Measurements from ENCODE around the gene TFE3.
A peak's percentile ranks its signal among the peaks of the same experiment; 100 is the strongest.

The TFE3 gene

GRCh38 chrX:49073601-49074575, 30.7 kb upstream of the TFE3 start, which contains the start of gene PRAF2:
Gene PRAF2, minus strand, starts transcription at chrX:49074002. Its CDS starts 15 bp downstream, at chrX:49073987.
- POLR2A ChIA-PET = interaction anchor here (0.5 to 0.8 kb wide), 2 partner anchors 39 to 90 kb away, joined by 3 to 4 read pairs; no protein-coding TSS in a partner anchor
- Histone ChIP-seq H3K27me3 (replicated peaks in 2 of 5; ENCODE audit: control insufficient read depth in 4 of 5, insufficient read depth in 5 of 5, low read length in 4 of 5) (no peaks in the 10 kb centered on the region), H3K4me3 (ENCODE audit: control insufficient read depth in 1 of 7, extremely low read depth in 1 of 7, insufficient read depth in 4 of 7, low read depth in 2 of 7, low read length in 6 of 7) (peak within 1 kb of the TSS; percentile 46 to 76 (median 65)), H3K4me1 (ENCODE audit: control extremely low read depth in 1 of 4, control insufficient read depth in 4 of 4, insufficient read depth in 4 of 4, low read length in 3 of 4) (peaks cover 0 to 16% (median 8%) of the 10 kb centered on the region in 4 experiments), H3K27ac (ENCODE audit: insufficient read depth in 1 of 2, low read depth in 1 of 2, low read length in 2 of 2, poor library complexity in 1 of 2, severe bottlenecking in 2 of 2) (no peak within 1 kb of the TSS), H3K36me3 (ENCODE audit: control insufficient read depth in 4 of 4, insufficient read depth in 4 of 4, low read length in 3 of 4) (peaks cover 0 to 23% (median 6%) of the 10 kb centered on the region in 4 experiments), H3K9me3 (ENCODE audit: control extremely low read depth in 1 of 5, control insufficient read depth in 4 of 5, insufficient read depth in 2 of 5, low read depth in 1 of 5, low read length in 4 of 5) (no peaks in the 10 kb centered on the region)
- DNase-seq = peak; percentile 86 to 91 (median 89)
- CTCF ChIA-PET = no interaction called here
- WGBS (ENCODE audit: insufficient coverage) = 35% methylated on average over 54 of the region's 61 CpGs

GRCh38 chrX:49072712-49073095, 29.5 kb upstream of the TFE3 start:
- no peak overlapping the region for H3K27ac ChIP-seq (ENCODE audit: insufficient read depth in 1 of 2, low read depth in 1 of 2, low read length in 2 of 2, poor library complexity in 1 of 2, severe bottlenecking in 2 of 2)
- H3K27me3 ChIP-seq (replicated peaks in 2 of 5; ENCODE audit: control insufficient read depth in 4 of 5, insufficient read depth in 5 of 5, low read length in 4 of 5) = no peaks in the 10 kb centered on the region
- 86% methylated on average over 9 of the region's 10 CpGs for WGBS (ENCODE audit: insufficient coverage)
- DNase-seq = no peak
- H3K9me3 ChIP-seq (ENCODE audit: control extremely low read depth in 1 of 5, control insufficient read depth in 4 of 5, insufficient read depth in 2 of 5, low read depth in 1 of 5, low read length in 4 of 5) = no peaks in the 10 kb centered on the region
- peaks cover 0 to 16% (median 7%) of the 10 kb centered on the region in 4 experiments for H3K4me1 ChIP-seq (ENCODE audit: control extremely low read depth in 1 of 4, control insufficient read depth in 4 of 4, insufficient read depth in 4 of 4, low read length in 3 of 4)
- ChIA-PET CTCF (no interaction called here), POLR2A (no interaction called here)
- H3K4me3 ChIP-seq (ENCODE audit: control insufficient read depth in 1 of 7, extremely low read depth in 1 of 7, insufficient read depth in 4 of 7, low read depth in 2 of 7, low read length in 6 of 7) = peak overlapping the region in 1 of 7 experiments; percentile 76
- peaks cover 0 to 22% (median 5%) of the 10 kb centered on the region in 4 experiments for H3K36me3 ChIP-seq (ENCODE audit: control insufficient read depth in 4 of 4, insufficient read depth in 4 of 4, low read length in 3 of 4)

GRCh38 chrX:49071877-49072711, 28.9 kb upstream of the TFE3 start:
- 73% methylated on average over 63 of the region's 63 CpGs for WGBS (ENCODE audit: insufficient coverage)
- Histone ChIP-seq H3K27me3 (replicated peaks in 2 of 5; ENCODE audit: control insufficient read depth in 4 of 5, insufficient read depth in 5 of 5, low read length in 4 of 5) (no peaks in the 10 kb centered on the region), H3K4me3 (ENCODE audit: control insufficient read depth in 1 of 7, extremely low read depth in 1 of 7, insufficient read depth in 4 of 7, low read depth in 2 of 7, low read length in 6 of 7) (peak overlapping the region in 1 of 7 experiments; percentile 10), H3K36me3 (ENCODE audit: control insufficient read depth in 4 of 4, insufficient read depth in 4 of 4, low read length in 3 of 4) (peaks cover 0 to 18% (median 2%) of the 10 kb centered on the region in 4 experiments), H3K4me1 (ENCODE audit: control extremely low read depth in 1 of 4, control insufficient read depth in 4 of 4, insufficient read depth in 4 of 4, low read length in 3 of 4) (peaks cover 0 to 16% (median 7%) of the 10 kb centered on the region in 4 experiments), H3K9me3 (ENCODE audit: control extremely low read depth in 1 of 5, control insufficient read depth in 4 of 5, insufficient read depth in 2 of 5, low read depth in 1 of 5, low read length in 4 of 5) (no peaks in the 10 kb centered on the region), H3K27ac (ENCODE audit: insufficient read depth in 1 of 2, low read depth in 1 of 2, low read length in 2 of 2, poor library complexity in 1 of 2, severe bottlenecking in 2 of 2) (no peak overlapping the region)
- DNase-seq = no peak
- POLR2A ChIA-PET = no interaction called here
- CTCF ChIA-PET = no interaction called here

GRCh38 chrX:49070988-49071387, 27.8 kb upstream of the TFE3 start:
- Histone ChIP-seq H3K27ac (ENCODE audit: insufficient read depth in 1 of 2, low read depth in 1 of 2, low read length in 2 of 2, poor library complexity in 1 of 2, severe bottlenecking in 2 of 2) (no peak overlapping the region), H3K9me3 (ENCODE audit: control extremely low read depth in 1 of 5, control insufficient read depth in 4 of 5, insufficient read depth in 2 of 5, low read depth in 1 of 5, low read length in 4 of 5) (no peaks in the 10 kb centered on the region), H3K4me1 (ENCODE audit: control extremely low read depth in 1 of 4, control insufficient read depth in 4 of 4, insufficient read depth in 4 of 4, low read length in 3 of 4) (peaks cover 0 to 16% (median 7%) of the 10 kb centered on the region in 4 experiments), H3K27me3 (replicated peaks in 2 of 5; ENCODE audit: control insufficient read depth in 4 of 5, insufficient read depth in 5 of 5, low read length in 4 of 5) (no peaks in the 10 kb centered on the region), H3K36me3 (ENCODE audit: control insufficient read depth in 4 of 4, insufficient read depth in 4 of 4, low read length in 3 of 4) (peaks cover 0 to 9% (median 3%) of the 10 kb centered on the region in 4 experiments), H3K4me3 (ENCODE audit: control insufficient read depth in 1 of 7, extremely low read depth in 1 of 7, insufficient read depth in 4 of 7, low read depth in 2 of 7, low read length in 6 of 7) (no peak overlapping the region)
- 100% methylated on average over 2 of the region's 4 CpGs for WGBS (ENCODE audit: insufficient coverage)
- no peak for DNase-seq
- ChIA-PET POLR2A (no interaction called here), CTCF (no interaction called here)

- POLR2A ChIA-PET = no interaction called here
- no peak for DNase-seq
- CTCF ChIA-PET = no interaction called here
- H3K27ac ChIP-seq (ENCODE audit: insufficient read depth in 1 of 2, low read depth in 1 of 2, low read length in 2 of 2, poor library complexity in 1 of 2, severe bottlenecking in 2 of 2) = no peak overlapping the region
- peaks cover 0 to 14% (median under 1%) of the 10 kb centered on the region in 4 experiments for H3K36me3 ChIP-seq (ENCODE audit: control insufficient read depth in 4 of 4, insufficient read depth in 4 of 4, low read length in 3 of 4)
- no peak overlapping the region for H3K4me3 ChIP-seq (ENCODE audit: control insufficient read depth in 1 of 7, extremely low read depth in 1 of 7, insufficient read depth in 4 of 7, low read depth in 2 of 7, low read length in 6 of 7)
- H3K27me3 ChIP-seq (replicated peaks in 2 of 5; ENCODE audit: control insufficient read depth in 4 of 5, insufficient read depth in 5 of 5, low read length in 4 of 5) = no peaks in the 10 kb centered on the region
- 90% methylated on average over 11 of the region's 11 CpGs for WGBS (ENCODE audit: insufficient coverage)
- H3K9me3 ChIP-seq (ENCODE audit: control extremely low read depth in 1 of 5, control insufficient read depth in 4 of 5, insufficient read depth in 2 of 5, low read depth in 1 of 5, low read length in 4 of 5) = no peaks in the 10 kb centered on the region
- H3K4me1 ChIP-seq (ENCODE audit: control extremely low read depth in 1 of 4, control insufficient read depth in 4 of 4, insufficient read depth in 4 of 4, low read length in 3 of 4) = peaks cover 0 to 12% (median 6%) of the 10 kb centered on the region in 4 experiments
These were observed 25.9 kb upstream of the TFE3 start for GRCh38 chrX:49069038-49069437.

- Histone ChIP-seq H3K4me3 (ENCODE audit: control insufficient read depth in 1 of 7, extremely low read depth in 1 of 7, insufficient read depth in 4 of 7, low read depth in 2 of 7, low read length in 6 of 7) (no peak overlapping the region), H3K27ac (ENCODE audit: insufficient read depth in 1 of 2, low read depth in 1 of 2, low read length in 2 of 2, poor library complexity in 1 of 2, severe bottlenecking in 2 of 2) (no peak overlapping the region), H3K4me1 (ENCODE audit: control extremely low read depth in 1 of 4, control insufficient read depth in 4 of 4, insufficient read depth in 4 of 4, low read length in 3 of 4) (peaks cover 0 to under 1% (median 0%) of the 10 kb centered on the region in 4 experiments), H3K36me3 (ENCODE audit: control insufficient read depth in 4 of 4, insufficient read depth in 4 of 4, low read length in 3 of 4) (peaks cover 0 to 18% (median under 1%) of the 10 kb centered on the region in 4 experiments), H3K9me3 (ENCODE audit: control extremely low read depth in 1 of 5, control insufficient read depth in 4 of 5, insufficient read depth in 2 of 5, low read depth in 1 of 5, low read length in 4 of 5) (no peaks in the 10 kb centered on the region), H3K27me3 (replicated peaks in 2 of 5; ENCODE audit: control insufficient read depth in 4 of 5, insufficient read depth in 5 of 5, low read length in 4 of 5) (no peaks in the 10 kb centered on the region)
- 85% methylated on average over 22 of the region's 41 CpGs for WGBS (ENCODE audit: insufficient coverage)
- DNase-seq = no peak
- ChIA-PET POLR2A (no interaction called here), CTCF (interaction anchor here (0.9 kb wide), 1 partner anchor 11 kb away, joined by 3 read pairs; no protein-coding TSS in a partner anchor)
These were observed 24.3 kb upstream of the TFE3 start for GRCh38 chrX:49067285-49068120.
